ENCODE measurements around the gene DMD. TPM values are rescaled to one million over a fixed set of nuclear protein-coding genes. Genes with fewer than 3 reads are reported as not detected.

DMD gene
- total and polyA plus RNA-seq, 2 of the 8 experiments (the other 6 are each of a cell fraction or from before 2014, with no cell fraction given) = 4.8 to 7.4 TPM

DNA sequence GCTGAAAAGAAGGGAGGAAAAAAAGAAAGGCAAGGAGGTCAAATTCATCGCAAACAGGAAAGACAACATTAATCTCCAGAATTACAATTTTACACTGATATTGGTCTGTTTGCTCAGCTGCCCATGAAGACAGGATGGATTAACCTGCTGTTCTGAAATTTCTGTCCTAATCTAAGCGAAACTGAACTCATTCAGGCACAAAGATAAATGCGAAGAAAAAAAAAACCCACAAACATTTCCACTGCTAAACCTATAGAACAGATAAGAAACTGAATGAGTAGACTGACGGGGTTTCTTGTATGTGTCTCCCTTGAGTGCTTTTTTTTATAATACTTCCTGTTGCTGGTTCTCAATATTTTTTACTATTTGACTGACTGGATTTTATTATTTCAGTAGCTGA lies 1887.7 kb downstream of the DMD start:
- H4K8ac ChIP-seq (ENCODE audit: extremely low read depth, insufficient read depth, low read length) = no peak overlapping the region
- H4K91ac ChIP-seq (replicated peaks; ENCODE audit: insufficient read length, low read length) = no peak overlapping the region
- H3K4me1 ChIP-seq (replicated peaks in 1 of 4; ENCODE audit: control insufficient read depth in 3 of 4, insufficient read depth in 4 of 4, low read length in 3 of 4) = peaks cover 0 to 3% (median 0%) of the 10 kb centered on the region in 4 experiments; a peak in 1 of 7 replicates
- no peak for DNase-seq (ENCODE audit: low read depth in 1 of 2, low spot score in 2 of 2)
- no peak overlapping the region for H2BK120ac ChIP-seq (replicated peaks; ENCODE audit: low read depth, low read length)
- TF ChIP-seq KDM4A (IDR thresholded peaks at IDR 0.05; ENCODE audit: low read depth, low read length, severe bottlenecking) = no peak
- TF ChIP-seq TAF1 (IDR thresholded peaks at IDR 0.05; ENCODE audit: low read depth, low read length) = no peak
- H3K9ac ChIP-seq (replicated peaks in 1 of 4; ENCODE audit: extremely low read depth in 1 of 4, low read depth in 3 of 4, low read length in 3 of 4) = no peak overlapping the region
- H2BK12ac ChIP-seq (ENCODE audit: low read depth, low read length) = no peak overlapping the region
- H3K18ac ChIP-seq (ENCODE audit: extremely low read depth, low read length) = no peak overlapping the region
- H4K5ac ChIP-seq (ENCODE audit: insufficient read length, low read depth, low read length) = no peak overlapping the region
- no peak overlapping the region for H2AK5ac ChIP-seq (ENCODE audit: low read depth, low read length)
- no peaks in the 10 kb centered on the region for H3K36me3 ChIP-seq (ENCODE audit: control insufficient read depth in 2 of 4, insufficient read depth in 4 of 4, low read length in 3 of 4)
- no peaks in the 10 kb centered on the region for H3K27me3 ChIP-seq (replicated peaks in 1 of 4; ENCODE audit: control insufficient read depth in 3 of 4, extremely low read depth in 1 of 4, insufficient read depth in 3 of 4, low read length in 3 of 4)
- FAIRE-seq = no peak
- no peak overlapping the region for H3K56ac ChIP-seq (replicated peaks; ENCODE audit: insufficient read length, low read depth, low read length)
- H3K23me2 ChIP-seq (ENCODE audit: low read depth, low read length) = no peaks in the 10 kb centered on the region
- H3K23ac ChIP-seq (ENCODE audit: insufficient read length) = no peak overlapping the region
- WGBS, 2 experiments (ENCODE audit: extremely low coverage in 1 of 2, insufficient coverage in 1 of 2, insufficient read length in 1 of 2, insufficient replicate concordance in 2 of 2, low coverage in 1 of 2, low lambda C conversion rate in 2 of 2, missing lambda C conversion rate in 1 of 2) = 84% methylated on average over 4 of the region's 4 CpGs; no CpG with 5 or more reads in 1 of the 2 experiments
- no peak overlapping the region for H3K4me3 ChIP-seq (ENCODE audit: extremely low read depth in 1 of 4, insufficient read depth in 2 of 4, low read depth in 3 of 4, low read length in 4 of 4)
- H2AFZ ChIP-seq (ENCODE audit: low read length) = no peak overlapping the region
- H3K14ac ChIP-seq (ENCODE audit: insufficient read length) = no peak overlapping the region
- H3K27ac ChIP-seq (ENCODE audit: low read depth, low read length) = no peak overlapping the region
- H2BK5ac ChIP-seq (ENCODE audit: low read depth, low read length) = no peak overlapping the region
- H3K79me2 ChIP-seq (ENCODE audit: control insufficient read depth in 1 of 2, insufficient read depth in 2 of 2, low read length in 2 of 2) = no peaks in the 10 kb centered on the region
- H2BK15ac ChIP-seq (ENCODE audit: low read length) = no peak overlapping the region
- no peak overlapping the region for H3K4ac ChIP-seq (replicated peaks; ENCODE audit: insufficient read length, low read depth, low read length)
- ChIA-PET POLR2A (ENCODE audit: partially characterized antibody) (no interaction called here), CTCF (ENCODE audit: partially characterized antibody) (no interaction called here)
- no peak overlapping the region for H2BK20ac ChIP-seq (ENCODE audit: low read length)
- no peaks in the 10 kb centered on the region for H3K9me3 ChIP-seq (ENCODE audit: insufficient read depth in 2 of 2, low read depth in 1 of 2, low read length in 1 of 2)
- H3K4me2 ChIP-seq (ENCODE audit: insufficient read depth in 1 of 2, low read depth in 2 of 2, low read length in 2 of 2) = no peak overlapping the region
- no peaks in the 10 kb centered on the region for H4K20me1 ChIP-seq (replicated peaks in 1 of 2; ENCODE audit: control insufficient read depth in 1 of 2, insufficient read depth in 2 of 2, low read length in 2 of 2)
- no peaks in the 10 kb centered on the region for H3K79me1 ChIP-seq (ENCODE audit: low read depth, low read length)

Measured in H1 (cell line).